HG02885 (cell line): ENCODE results near the gene PBX2.
A peak's percentile ranks its signal among the peaks of the same experiment; 100 is the strongest.
"Not testable (repeated sequence)": the region's sequence is repeated elsewhere in the genome, so short reads cannot be mapped to it uniquely, and the experiment has no call there.

Source experiments
- ATAC-seq: cut with Tn5 transposase; IDR thresholded peaks from one replicate; pipeline ENCODE4 v1.9.1; 2021; ENCODE audit warnings: mild to moderate bottlenecking; ENCODE audit not compliant: unreplicated experiment, poor library complexity

The PBX2 gene

GRCh38 chr6:32187725-32188380 lies 2.1 kb downstream of the PBX2 start:
- ATAC-seq: not testable (repeated sequence)

- no peak for ATAC-seq
These were observed 2.8 kb downstream of the PBX2 start for GRCh38 chr6:32187009-32187709.

GRCh38 chr6:32186151-32186840 lies 3.7 kb downstream of the PBX2 start:
- not testable (repeated sequence) for ATAC-seq

- ATAC-seq: not testable (repeated sequence)
These were observed 4.3 kb downstream of the PBX2 start for GRCh38 chr6:32185681-32186131.

GRCh38 chr6:32184084-32184640 lies 5.8 kb downstream of the PBX2 start, which contains the start of gene AGER:
Gene AGER (minus strand): TSS chr6:32184253. CDS start chr6:32184222, 31 bp downstream.
- no peak for ATAC-seq

GRCh38 chr6:32183483-32184083 lies 6.4 kb downstream of the PBX2 start:
- ATAC-seq: no peak

GRCh38 chr6:32183030-32183429 lies 7.0 kb downstream of the PBX2 start:
- no peak for ATAC-seq

GRCh38 chr6:32182555-32182981 lies 7.4 kb downstream of the PBX2 start:
- ATAC-seq: no peak

- no peak for ATAC-seq
These were observed 8.0 kb downstream of the PBX2 start for GRCh38 chr6:32181915-32182529.

GRCh38 chr6:32181148-32181702 lies 8.8 kb downstream of the PBX2 start:
- no peak for ATAC-seq

GRCh38 chr6:32179766-32180405 lies 10.1 kb downstream of the PBX2 start:
- no peak for ATAC-seq

- no peak for ATAC-seq
These were observed 11.2 kb downstream of the PBX2 start for GRCh38 chr6:32178547-32179440.

- peak; percentile 84 for ATAC-seq
These were observed 12.0 kb downstream of the PBX2 start, which contains the start of gene RNF5 for GRCh38 chr6:32177788-32178546. Gene RNF5 (plus strand): TSS chr6:32178405. CDS start chr6:32178512, 107 bp downstream.

GRCh38 chr6:32177183-32177787 lies 12.7 kb downstream of the PBX2 start:
- ATAC-seq: no peak

GRCh38 chr6:32176476-32177182 lies 13.4 kb downstream of the PBX2 start:
- ATAC-seq: no peak

- ATAC-seq: peak; percentile 50
These were observed 14.1 kb downstream of the PBX2 start, which contains the start of gene AGPAT1 for GRCh38 chr6:32175711-32176475. Gene AGPAT1 (minus strand): TSS chr6:32176084. CDS start chr6:32171496, 4,588 bp downstream.
